Keratinocyte (primary cell): ENCODE data around the gene PLCD4. TPM values are rescaled to one million over a fixed set of nuclear protein-coding genes. Genes with fewer than 3 reads are reported as not detected.

ENCODE experiments used
- DNase-seq: peaks from one replicate; pipeline ENCODE4 v3.0.0-alpha.2; 2011; ENCODE audit warnings: low read depth, missing footprints, low spot score
- FAIRE-seq: peaks from 2 replicates; lab custom pipeline; 2011; peaks lifted over from hg19 to GRCh38; lab: Jason Lieb, UNC
- H2AFZ ChIP-seq: 2 replicates; pipeline ENCODE4 v1.6.0; 2012; ENCODE audit warnings: low read length, control low read depth, inconsistent platforms; ENCODE audit not compliant: control insufficient read depth
- H3K27ac ChIP-seq: 2 replicates; pipeline ENCODE4 v1.5.1; 2011; ENCODE audit warnings: low read length; ENCODE audit not compliant: control insufficient read depth, insufficient read depth
- H3K27me3 ChIP-seq: 3 replicates; pipeline ENCODE4 v1.6.0; 2011; ENCODE audit warnings: low read length; ENCODE audit not compliant: control insufficient read depth, insufficient read depth; ENCODE audit errors: extremely low read depth
- H3K36me3 ChIP-seq, 2 experiments: 2 replicates in 1 of 2; 3 replicates in 1 of 2; pipeline ENCODE4 v1.5.1; 2011; ENCODE audit warnings: low read length in 2 of 2, mild to moderate bottlenecking in 1 of 2; ENCODE audit not compliant: control insufficient read depth in 2 of 2, insufficient read depth in 2 of 2; ENCODE audit errors: extremely low read depth in 1 of 2
- H3K4me1 ChIP-seq: 3 replicates; pipeline ENCODE4 v1.5.1; 2011; ENCODE audit warnings: low read length; ENCODE audit not compliant: control insufficient read depth, insufficient read depth; ENCODE audit errors: extremely low read depth
- H3K4me2 ChIP-seq: 3 replicates; pipeline ENCODE4 v1.6.0; 2011; ENCODE audit warnings: low read depth, low read length; ENCODE audit not compliant: control insufficient read depth, insufficient read depth; ENCODE audit errors: extremely low read depth
- H3K4me3 ChIP-seq, 3 experiments: fragments of 200-600 bp in 1 of 3; sonication (generic) in 1 of 3; 2 replicates in 2 of 3; 3 replicates in 1 of 3; pipeline ENCODE4 v1.5.1; 2011 to 2016; ENCODE audit warnings: low read length in 3 of 3, mild to moderate bottlenecking in 3 of 3, control low read depth in 2 of 3, inconsistent platforms in 1 of 3, low read depth in 1 of 3, mixed read lengths in 1 of 3, mixed run types in 1 of 3, moderate library complexity in 1 of 3; ENCODE audit not compliant: control insufficient read depth in 2 of 3, insufficient read depth in 2 of 3; ENCODE audit errors: extremely low read depth in 1 of 3
- H3K79me2 ChIP-seq: 2 replicates; pipeline ENCODE4 v1.6.0; 2012; ENCODE audit warnings: low read length; ENCODE audit not compliant: control insufficient read depth, insufficient read depth
- H3K9ac ChIP-seq: 3 replicates; pipeline ENCODE4 v1.6.0; 2011; ENCODE audit warnings: low read length; ENCODE audit not compliant: control insufficient read depth, insufficient read depth; ENCODE audit errors: extremely low read depth
- H3K9me1 ChIP-seq: 3 replicates; pipeline ENCODE4 v1.6.0; 2011; ENCODE audit warnings: low read length; ENCODE audit not compliant: control insufficient read depth, insufficient read depth; ENCODE audit errors: extremely low read depth
- H3K9me3 ChIP-seq: 2 replicates; pipeline ENCODE4 v1.5.1; 2012; ENCODE audit warnings: low read depth, low read length; ENCODE audit not compliant: control insufficient read depth
- H4K20me1 ChIP-seq: 3 replicates; pipeline ENCODE4 v1.6.0; 2011; ENCODE audit warnings: low read length; ENCODE audit not compliant: control insufficient read depth, insufficient read depth; ENCODE audit errors: extremely low read depth
- EZH2 ChIP-seq: IDR thresholded peaks from one replicate; pipeline ENCODE4 v1.6.1; 2012; ENCODE audit warnings: inconsistent platforms, mild to moderate bottlenecking, low read length, moderate library complexity
- dilution Hi-C: fragments of 300-500 bp; cut with MboI; formaldehyde crosslinking; loops from one replicate; pipeline ENCODE4 v1.7.0; 2020; ENCODE audit warnings: low sequenced_read_pairs; ENCODE audit not compliant: extremely low pct_ligation_motif_present
- polyA plus RNA-seq, 5 experiments: library from polyadenylated mRNA; depleted of rRNA in 3 of 5; stranded (reverse) in 3 of 5; stranded (forward) in 1 of 5; unstranded in 1 of 5; fragments of >200 nt; gene quantifications; 1 replicate in 1 of 5; 2 replicates in 3 of 5; 3 replicates in 1 of 5; pipeline versions ENCODE4 v1.2.1 to v1.2.3, GENCODE V29; 2011 to 2012; ENCODE audit warnings: missing spikeins in 2 of 5, low read depth in 1 of 5, low replicate concordance in 1 of 5
- TF ChIP-seq, protein P1 (sequence below), 3 experiments: IDR thresholded peaks in 1 of 3; conservative IDR thresholded peaks in 1 of 3; optimal IDR thresholded peaks in 1 of 3; 2 replicates in 2 of 3; 3 replicates in 1 of 3; pipeline versions ENCODE3 to v1.5.1; 2011; ENCODE audit warnings: low read length in 3 of 3, mild to moderate bottlenecking in 3 of 3, moderate library complexity in 2 of 3, control low read depth in 1 of 3, inconsistent platforms in 1 of 3; ENCODE audit not compliant: insufficient read depth in 2 of 3; ENCODE audit errors: extremely low read depth in 1 of 3

PLCD4 gene
- polyA plus RNA-seq, 1 donor (not counting 4 experiments of a cell fraction or from before 2014, with no cell fraction given): 15.3 TPM

- Histone ChIP-seq H3K4me1 (peaks cover 28% of the 10 kb centered on the region), H3K4me3 (no peak overlapping the region), H3K9me3 (no peaks in the 10 kb centered on the region), H3K79me2 (no peaks in the 10 kb centered on the region), H3K4me2 (no peak overlapping the region), H3K36me3 (no peaks in the 10 kb centered on the region), H3K27ac (no peak overlapping the region), H3K27me3 (no peaks in the 10 kb centered on the region), H3K9ac (no peak overlapping the region), H3K9me1 (no peaks in the 10 kb centered on the region), H4K20me1 (no peaks in the 10 kb centered on the region), H2AFZ (no peak overlapping the region)
- dilution Hi-C loops: no loop called here
- no peak for TF ChIP-seq EZH2
- TF ChIP-seq, protein P1, sequence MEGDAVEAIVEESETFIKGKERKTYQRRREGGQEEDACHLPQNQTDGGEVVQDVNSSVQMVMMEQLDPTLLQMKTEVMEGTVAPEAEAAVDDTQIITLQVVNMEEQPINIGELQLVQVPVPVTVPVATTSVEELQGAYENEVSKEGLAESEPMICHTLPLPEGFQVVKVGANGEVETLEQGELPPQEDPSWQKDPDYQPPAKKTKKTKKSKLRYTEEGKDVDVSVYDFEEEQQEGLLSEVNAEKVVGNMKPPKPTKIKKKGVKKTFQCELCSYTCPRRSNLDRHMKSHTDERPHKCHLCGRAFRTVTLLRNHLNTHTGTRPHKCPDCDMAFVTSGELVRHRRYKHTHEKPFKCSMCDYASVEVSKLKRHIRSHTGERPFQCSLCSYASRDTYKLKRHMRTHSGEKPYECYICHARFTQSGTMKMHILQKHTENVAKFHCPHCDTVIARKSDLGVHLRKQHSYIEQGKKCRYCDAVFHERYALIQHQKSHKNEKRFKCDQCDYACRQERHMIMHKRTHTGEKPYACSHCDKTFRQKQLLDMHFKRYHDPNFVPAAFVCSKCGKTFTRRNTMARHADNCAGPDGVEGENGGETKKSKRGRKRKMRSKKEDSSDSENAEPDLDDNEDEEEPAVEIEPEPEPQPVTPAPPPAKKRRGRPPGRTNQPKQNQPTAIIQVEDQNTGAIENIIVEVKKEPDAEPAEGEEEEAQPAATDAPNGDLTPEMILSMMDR (optimal IDR thresholded peaks at IDR 0.05 in 1 of 3, IDR thresholded peaks at IDR 0.05 in 1 of 3, conservative IDR thresholded peaks at IDR 0.05 in 1 of 3; ENCODE audit: extremely low read depth in 1 of 3, insufficient read depth in 2 of 3, low read length in 3 of 3): no peak
- DNase-seq (no peak), FAIRE-seq (no peak)
These were observed 2.3 kb upstream of the PLCD4 start for GRCh38 chr2:218605432-218605831.

GRCh38 chr2:218615868-218616315 is 8.2 kb downstream of the PLCD4 start:
- DNase-seq: no peak
- FAIRE-seq: no peak

More at GRCh38 chr2:218615868-218616315, 8.2 kb downstream of the PLCD4 start:
- no peak overlapping the region for H3K9ac ChIP-seq
- H3K4me2 ChIP-seq: no peak overlapping the region
- no peaks in the 10 kb centered on the region for H3K79me2 ChIP-seq
- H3K36me3 ChIP-seq: peaks cover 0 to 2% of the 10 kb centered on the region in 2 experiments
- no peaks in the 10 kb centered on the region for H3K4me1 ChIP-seq
- H3K9me3 ChIP-seq: no peaks in the 10 kb centered on the region
- no peak overlapping the region for H3K27ac ChIP-seq
- TF ChIP-seq, protein P1 (optimal IDR thresholded peaks at IDR 0.05 in 1 of 3, IDR thresholded peaks at IDR 0.05 in 1 of 3, conservative IDR thresholded peaks at IDR 0.05 in 1 of 3; ENCODE audit: extremely low read depth in 1 of 3, insufficient read depth in 2 of 3, low read length in 3 of 3): no peak
- TF ChIP-seq EZH2: no peak
- H3K9me1 ChIP-seq: no peaks in the 10 kb centered on the region
- dilution Hi-C loops: no loop called here
- no peak overlapping the region for H3K4me3 ChIP-seq
- H2AFZ ChIP-seq: no peak overlapping the region
- no peaks in the 10 kb centered on the region for H4K20me1 ChIP-seq
- H3K27me3 ChIP-seq: no peaks in the 10 kb centered on the region
